Right renal cortex interstitium (tissue), 3 donors: ENCODE results near the gene PCBP4. TPM values are rescaled to one million over a fixed set of nuclear protein-coding genes. Genes with fewer than 3 reads are reported as not detected.

ENCODE experiments used
- DNase-seq, 3 donors: peaks; one replicate each; pipeline ENCODE4 v3.0.0-alpha.2; 2013; ENCODE audit warnings: low read depth in 3 of 3, low spot score in 2 of 3
- polyA plus RNA-seq, 3 donors: library from polyadenylated mRNA; unstranded; fragments of 120-200 nt; gene quantifications; one replicate each; pipeline ENCODE4 v1.2.1, GENCODE V29; 2013; ENCODE audit not compliant: insufficient read length in 3 of 3

Gene PCBP4
- polyA plus RNA-seq, 3 donors = 47.8 to 51.4 (median 49.5) TPM

- no peak for DNase-seq
These were observed 24.4 kb downstream of the PCBP4 start for GRCh38 chr3:51942603-51943450.

GRCh38 chr3:51941798-51942602, 25.3 kb downstream of the PCBP4 start, which contains the start of the genes PARP3 and RRP9:
PARP3 (plus strand) TSS chr3:51942363; CDS start chr3:51943356, 993 bp downstream.
RRP9 (minus strand) TSS chr3:51941904; CDS start chr3:51941867, 37 bp downstream.
- DNase-seq = peak; percentile 98 to 100 (median 99)

- no peak for DNase-seq
These were observed 25.8 kb downstream of the PCBP4 start for GRCh38 chr3:51941463-51941797.

- no peak for DNase-seq
These were observed 26.4 kb downstream of the PCBP4 start for GRCh38 chr3:51940648-51941462.

- no peak for DNase-seq
These were observed 28.4 kb downstream of the PCBP4 start for GRCh38 chr3:51938780-51939425.

GRCh38 chr3:51937611-51938450, 29.4 kb downstream of the PCBP4 start:
- no peak for DNase-seq

GRCh38 chr3:51937014-51937413, 30.2 kb downstream of the PCBP4 start:
- DNase-seq = no peak

GRCh38 chr3:51935886-51936755, 31.1 kb downstream of the PCBP4 start:
- no peak for DNase-seq

- DNase-seq = no peak
These were observed 32.0 kb downstream of the PCBP4 start for GRCh38 chr3:51934991-51935885.

- no peak for DNase-seq
These were observed 33.0 kb downstream of the PCBP4 start for GRCh38 chr3:51934139-51934850.

GRCh38 chr3:51933471-51934138, 33.6 kb downstream of the PCBP4 start:
- DNase-seq = no peak

GRCh38 chr3:51932471-51933370, 34.5 kb downstream of the PCBP4 start:
- no peak for DNase-seq

- no peak for DNase-seq
These were observed 35.5 kb downstream of the PCBP4 start for GRCh38 chr3:51931756-51932155.

- DNase-seq = no peak
These were observed 36.8 kb downstream of the PCBP4 start for GRCh38 chr3:51930439-51930838.

GRCh38 chr3:51929420-51930003, 37.7 kb downstream of the PCBP4 start:
- DNase-seq = no peak
